Pancreas (tissue), 10 donors: Measurements from ENCODE around the gene FAM227A. TPM values are rescaled to one million over a fixed set of nuclear protein-coding genes. Genes with fewer than 3 reads are reported as not detected.

Experiments
- ATAC-seq, 4 donors: fragments of 200-7000 bp; cut with Tn5 transposase; one replicate each; pipeline versions ENCODE4 v1.8.0 to v1.9.1; 2020; ENCODE audit warnings: mild to moderate bottlenecking in 4 of 4, moderate library complexity in 4 of 4
- DNase-seq, 6 donors: peaks; one replicate each; pipeline ENCODE4 v3.0.0-alpha.2; 2020
- FAIRE-seq: peaks from 2 replicates; lab custom pipeline; 2012; peaks lifted over from hg19 to GRCh38; lab: Jason Lieb, UNC
- H3K27ac ChIP-seq, 4 donors: fragments of 200-600 bp; sonication (generic); 1 replicate in 3 of 4; 2 replicates in 1 of 4; pipeline versions ENCODE4 v1.5.0 to v1.8.0; 2020
- H3K27me3 ChIP-seq, 4 donors: fragments of 200-600 bp; one replicate each; pipeline ENCODE4 v1.8.0; 2021
- H3K36me3 ChIP-seq, 3 donors: fragments of 200-600 bp; sonication (generic) in 1 of 3; one replicate each; pipeline versions ENCODE4 v1.5.0 to v1.8.0; 2020 to 2021
- H3K4me1 ChIP-seq, 3 donors: fragments of 200-600 bp; one replicate each; pipeline ENCODE4 v1.8.0; 2021
- H3K4me3 ChIP-seq, 4 donors: fragments of 200-600 bp; sonication (generic) in 2 of 4; one replicate each; pipeline versions ENCODE4 v1.5.0 to v1.8.0; 2020 to 2021
- H3K9me3 ChIP-seq, 4 donors: fragments of 200-600 bp; one replicate each; pipeline ENCODE4 v1.8.0; 2021
- WGBS, 2 donors: extraction: QIAGEN DNeasy Blood & Tissue Kit; methylation state at CpG; one replicate each; pipeline ENCODE4 v1.1.7; 2013; 5-methylcytosine and 5-hydroxymethylcytosine counted together
- intact Hi-C, 3 donors: fragments of 100-400 bp; cut with DNase I; formaldehyde crosslinking; loops; one replicate each; pipeline versions ENCODE4 v1.11.1 to v1.14.2; 2022
- polyA plus RNA-seq, 2 donors: library from polyadenylated mRNA; stranded (reverse); fragments of 200-250 nt; gene quantifications; one replicate each; pipeline ENCODE4 v1.2.3, GENCODE V29; 2013
- total RNA-seq, 6 donors: library from RNA; stranded (reverse); fragmentation: NEBNext Ultra II Directional in 4 of 6; extraction: Animal tissue kit (Norgen Biotek cat#: 25700) in 4 of 6; gene quantifications; one replicate each; pipeline versions ENCODE4 v1.2.1 to v1.2.4, GENCODE V29; 2021 to 2023
- TF ChIP-seq, protein P1 (sequence below), 4 donors: fragments of 200-600 bp; sonication (generic) in 3 of 4; IDR thresholded peaks; one replicate each; pipeline versions ENCODE4 v1.5.0 to v1.8.0; 2021; ENCODE audit warnings: antibody characterized with exemption in 4 of 4
- donor health status: healthy with polysubstance abuse.
- donor health status: DM: no; HTN: no; CAD: no; lungs with moderate emphysema.
- donor health status: DM: no; HTN: no; CAD: no.
- donor health status: control.
- donor health status: control.
- donor health status: Bipolar disorder and iron deficiency.
- donor health status: DM: yes; HTN: yes; CAD: no.
- donor health status: DM: no; HTN: no; CAD: no.
- donor health status: DM: no; HTN: no; CAD: no.
- donor health status: DM: yes; HTN: yes; CAD: no.

The FAM227A gene
- total and polyA plus RNA-seq, 8 donors, result 0.22 to 2.0 (median 0.76) TPM

DNA sequence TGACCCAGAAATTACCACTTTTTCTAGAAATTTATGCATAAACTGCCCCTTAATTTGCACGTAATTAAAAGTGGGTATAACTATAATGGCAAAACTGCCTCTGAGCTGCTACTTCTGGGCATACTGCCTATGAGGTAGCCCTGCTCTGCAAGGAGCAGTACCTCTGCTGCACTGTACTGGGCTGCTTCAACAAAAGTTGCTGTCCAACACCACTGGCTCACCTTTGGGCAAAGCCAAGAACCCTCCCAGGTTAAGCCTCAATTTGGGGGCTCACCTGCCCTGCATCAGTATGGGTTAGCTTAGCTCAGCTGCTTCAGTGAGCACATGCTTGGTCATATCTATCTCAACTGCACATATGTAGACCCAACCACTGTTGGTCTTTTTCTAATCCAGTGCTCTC lies 90.8 kb downstream of the FAM227A start:
- 77 to 89% methylated on average over 1 of the region's 1 CpG for WGBS, 2 donors
- no peaks in the 10 kb centered on the region for H3K9me3 ChIP-seq
- TF ChIP-seq, protein P1, sequence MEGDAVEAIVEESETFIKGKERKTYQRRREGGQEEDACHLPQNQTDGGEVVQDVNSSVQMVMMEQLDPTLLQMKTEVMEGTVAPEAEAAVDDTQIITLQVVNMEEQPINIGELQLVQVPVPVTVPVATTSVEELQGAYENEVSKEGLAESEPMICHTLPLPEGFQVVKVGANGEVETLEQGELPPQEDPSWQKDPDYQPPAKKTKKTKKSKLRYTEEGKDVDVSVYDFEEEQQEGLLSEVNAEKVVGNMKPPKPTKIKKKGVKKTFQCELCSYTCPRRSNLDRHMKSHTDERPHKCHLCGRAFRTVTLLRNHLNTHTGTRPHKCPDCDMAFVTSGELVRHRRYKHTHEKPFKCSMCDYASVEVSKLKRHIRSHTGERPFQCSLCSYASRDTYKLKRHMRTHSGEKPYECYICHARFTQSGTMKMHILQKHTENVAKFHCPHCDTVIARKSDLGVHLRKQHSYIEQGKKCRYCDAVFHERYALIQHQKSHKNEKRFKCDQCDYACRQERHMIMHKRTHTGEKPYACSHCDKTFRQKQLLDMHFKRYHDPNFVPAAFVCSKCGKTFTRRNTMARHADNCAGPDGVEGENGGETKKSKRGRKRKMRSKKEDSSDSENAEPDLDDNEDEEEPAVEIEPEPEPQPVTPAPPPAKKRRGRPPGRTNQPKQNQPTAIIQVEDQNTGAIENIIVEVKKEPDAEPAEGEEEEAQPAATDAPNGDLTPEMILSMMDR (IDR thresholded peaks at IDR 0.05), result no peak
- peaks cover 0 to 3% (median 0%) of the 10 kb centered on the region in 3 donors for H3K4me1 ChIP-seq
- no peaks in the 10 kb centered on the region for H3K27me3 ChIP-seq
- no peak overlapping the region for H3K27ac ChIP-seq
- no peak for FAIRE-seq
- no peak for DNase-seq
- H3K36me3 ChIP-seq, result no peaks in the 10 kb centered on the region
- ATAC-seq, result no peak
- H3K4me3 ChIP-seq, result no peak overlapping the region
- intact Hi-C loops, result no loop called here

- FAIRE-seq (no peak), ATAC-seq (no peak), DNase-seq (no peak)
- TF ChIP-seq, protein P1 (IDR thresholded peaks at IDR 0.05), result no peak
- Histone ChIP-seq H3K4me1 (peaks cover 0 to 2% (median 0%) of the 10 kb centered on the region in 3 donors), H3K27ac (no peak overlapping the region), H3K27me3 (no peaks in the 10 kb centered on the region), H3K36me3 (no peaks in the 10 kb centered on the region), H3K9me3 (no peaks in the 10 kb centered on the region), H3K4me3 (no peak overlapping the region)
- intact Hi-C loops, result no loop called here
- WGBS, 2 donors, result 79 to 93% methylated on average over 2 of the region's 2 CpGs
Observed at GRCh38 chr22:38564669-38565068, 91.5 kb downstream of the FAM227A start.

DNA sequence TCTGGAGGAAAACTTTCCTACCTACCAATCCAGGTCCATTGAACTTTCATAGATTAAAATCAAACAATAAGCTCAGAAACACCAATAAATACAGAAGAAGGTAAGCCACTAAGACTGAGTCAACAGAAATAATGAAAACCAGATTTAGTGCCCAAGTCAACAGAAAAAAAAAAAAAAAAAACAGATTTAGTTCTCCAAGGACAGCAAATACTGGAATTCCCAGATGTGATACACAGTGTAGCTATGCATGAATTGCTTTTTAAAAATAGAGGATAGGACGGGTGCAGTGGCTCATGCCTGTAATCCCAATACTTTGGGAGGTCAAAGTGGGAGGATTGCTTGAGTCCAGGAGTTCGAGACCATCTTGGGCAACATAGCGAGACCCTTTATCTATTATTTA lies 101.9 kb downstream of the FAM227A start:
- H3K4me1 ChIP-seq, result no peaks in the 10 kb centered on the region
- DNase-seq (no peak), ATAC-seq (peak; percentile 69 to 84 (median 76)), FAIRE-seq (no peak)
- TF ChIP-seq, protein P1 (IDR thresholded peaks at IDR 0.05), result no peak
- no peaks in the 10 kb centered on the region for H3K9me3 ChIP-seq
- 65 to 70% methylated on average over 3 of the region's 3 CpGs for WGBS, 2 donors
- intact Hi-C loops, result no loop called here
- H3K27me3 ChIP-seq, result no peaks in the 10 kb centered on the region
- H3K4me3 ChIP-seq, result no peak overlapping the region
- no peak overlapping the region for H3K27ac ChIP-seq
- no peaks in the 10 kb centered on the region for H3K36me3 ChIP-seq

- no peak overlapping the region for H3K27ac ChIP-seq
- H3K9me3 ChIP-seq, result no peaks in the 10 kb centered on the region
- H3K4me1 ChIP-seq, result no peaks in the 10 kb centered on the region
- H3K36me3 ChIP-seq, result no peaks in the 10 kb centered on the region
- no peaks in the 10 kb centered on the region for H3K27me3 ChIP-seq
- TF ChIP-seq, protein P1 (IDR thresholded peaks at IDR 0.05), result no peak
- no peak for FAIRE-seq
- intact Hi-C loops, result no loop called here
- WGBS, 2 donors, result 59 to 60% methylated on average over 7 of the region's 7 CpGs
- H3K4me3 ChIP-seq, result no peak overlapping the region
- no peak for DNase-seq
- ATAC-seq, result peak in 2 of 4 donors; percentile 32 to 42
Observed at GRCh38 chr22:38549101-38549894, 106.9 kb downstream of the FAM227A start.

DNA sequence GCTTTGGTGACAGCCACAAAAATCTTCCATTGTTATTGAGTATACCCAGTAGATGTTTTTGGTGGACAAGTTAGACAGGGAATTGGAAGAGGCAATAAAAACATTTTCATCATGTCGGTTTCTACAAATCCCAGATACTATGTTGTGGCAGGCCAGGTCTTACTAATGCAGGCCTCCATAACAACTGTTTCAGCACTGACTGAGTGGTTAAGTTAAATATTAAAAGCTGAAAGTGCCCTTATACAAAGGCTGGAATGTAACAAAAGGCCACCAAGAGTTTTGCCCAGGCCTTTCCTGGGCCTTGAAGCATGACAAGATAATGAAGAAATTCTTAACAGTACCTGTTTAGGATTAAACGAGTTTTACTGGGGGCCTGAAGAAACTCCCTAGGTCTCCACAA lies 115.5 kb downstream of the FAM227A start:
- FAIRE-seq (no peak), ATAC-seq (no peak), DNase-seq (no peak)
- H3K36me3 ChIP-seq, result no peaks in the 10 kb centered on the region
- H3K27me3 ChIP-seq, result no peaks in the 10 kb centered on the region
- no peaks in the 10 kb centered on the region for H3K4me1 ChIP-seq
- H3K4me3 ChIP-seq, result no peak overlapping the region
- H3K27ac ChIP-seq, result peak overlapping the region in 1 of 4 donors; percentile 2
- 59 to 60% methylated on average over 2 of the region's 2 CpGs for WGBS, 2 donors
- H3K9me3 ChIP-seq, result no peaks in the 10 kb centered on the region
- TF ChIP-seq, protein P1 (IDR thresholded peaks at IDR 0.05), result no peak
- intact Hi-C loops, result no loop called here
